ENCODE results near the gene PCAT7. TPM values are rescaled to one million over a fixed set of nuclear protein-coding genes. Genes with fewer than 3 reads are reported as not detected.

PCAT7 gene
- total RNA-seq, 1 donor from 2014 or later = 5.2 TPM

DNA sequence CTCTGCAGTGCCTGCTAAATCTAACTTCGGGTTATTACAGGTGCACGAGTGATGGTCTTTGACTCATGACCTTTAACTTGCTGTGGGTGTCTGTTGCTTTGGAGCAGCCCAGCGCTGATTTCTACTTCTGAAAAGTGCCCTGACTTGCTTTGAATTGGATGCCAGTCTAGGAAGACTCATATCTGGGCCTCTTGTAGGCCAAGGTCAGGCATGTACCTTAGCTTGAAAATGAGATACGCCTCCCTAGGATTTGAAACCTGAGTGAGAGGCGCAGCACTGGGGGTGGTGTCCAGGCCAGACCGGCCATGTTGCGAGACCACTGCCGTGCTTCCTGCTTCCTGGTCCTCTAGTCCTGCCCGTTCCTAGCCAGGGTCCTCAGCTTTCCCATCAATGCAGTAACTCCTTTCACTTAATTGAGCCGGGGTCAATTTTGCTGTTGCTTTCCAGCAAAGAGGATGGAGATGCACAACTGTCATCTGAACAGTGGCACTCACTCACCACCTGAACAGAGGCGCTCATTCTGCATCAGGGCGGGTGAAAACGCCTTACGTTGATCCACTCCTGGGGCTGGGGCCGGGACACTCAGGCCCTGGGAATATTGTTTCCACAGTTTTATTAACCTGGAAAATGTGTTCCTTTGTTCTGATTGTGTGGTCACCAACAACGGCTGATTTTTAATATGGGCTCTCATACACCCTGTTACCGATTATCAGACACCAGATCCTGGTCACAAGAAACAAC lies 14.3 kb downstream of the PCAT7 start:
- H3K4me1 Mint-ChIP-seq (ENCODE audit: low read depth, unreplicated experiment) = no peaks in the 10 kb centered on the region
- Histone ChIP-seq H3K4me1 (ENCODE audit: insufficient read depth, low read length) (no peaks in the 10 kb centered on the region), H3K79me2 (ENCODE audit: insufficient read depth, low read length) (no peaks in the 10 kb centered on the region), H2AFZ (ENCODE audit: low read depth, low read length) (no peak overlapping the region), H3K36me3 (ENCODE audit: insufficient read depth, low read length) (no peaks in the 10 kb centered on the region), H3K27ac (ENCODE audit: low read depth, low read length) (no peak overlapping the region), H3K27me3 (ENCODE audit: insufficient read depth, low read length) (peaks cover 5% of the 10 kb centered on the region), H4K20me1 (ENCODE audit: insufficient read depth, low read length) (no peaks in the 10 kb centered on the region), H3K4me2 (ENCODE audit: low read length) (no peak overlapping the region), H3K9ac (ENCODE audit: low read length) (no peak overlapping the region), H3K9me3 (ENCODE audit: insufficient read depth, low read depth, low read length) (no peaks in the 10 kb centered on the region), H3K4me3 (ENCODE audit: insufficient read depth, low read depth, low read length) (no peak overlapping the region)
- no peak for TF ChIP-seq EZH2 (IDR thresholded peaks at IDR 0.05; ENCODE audit: insufficient read depth, low read length)
- TF ChIP-seq, protein P1, sequence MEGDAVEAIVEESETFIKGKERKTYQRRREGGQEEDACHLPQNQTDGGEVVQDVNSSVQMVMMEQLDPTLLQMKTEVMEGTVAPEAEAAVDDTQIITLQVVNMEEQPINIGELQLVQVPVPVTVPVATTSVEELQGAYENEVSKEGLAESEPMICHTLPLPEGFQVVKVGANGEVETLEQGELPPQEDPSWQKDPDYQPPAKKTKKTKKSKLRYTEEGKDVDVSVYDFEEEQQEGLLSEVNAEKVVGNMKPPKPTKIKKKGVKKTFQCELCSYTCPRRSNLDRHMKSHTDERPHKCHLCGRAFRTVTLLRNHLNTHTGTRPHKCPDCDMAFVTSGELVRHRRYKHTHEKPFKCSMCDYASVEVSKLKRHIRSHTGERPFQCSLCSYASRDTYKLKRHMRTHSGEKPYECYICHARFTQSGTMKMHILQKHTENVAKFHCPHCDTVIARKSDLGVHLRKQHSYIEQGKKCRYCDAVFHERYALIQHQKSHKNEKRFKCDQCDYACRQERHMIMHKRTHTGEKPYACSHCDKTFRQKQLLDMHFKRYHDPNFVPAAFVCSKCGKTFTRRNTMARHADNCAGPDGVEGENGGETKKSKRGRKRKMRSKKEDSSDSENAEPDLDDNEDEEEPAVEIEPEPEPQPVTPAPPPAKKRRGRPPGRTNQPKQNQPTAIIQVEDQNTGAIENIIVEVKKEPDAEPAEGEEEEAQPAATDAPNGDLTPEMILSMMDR (IDR thresholded peaks at IDR 0.05; ENCODE audit: insufficient read depth, low read depth, low read length) = no peak
- FAIRE-seq (no peak), DNase-seq (ENCODE audit: low read depth) (no peak)
- H3K27ac Mint-ChIP-seq (ENCODE audit: unreplicated experiment) = no peak overlapping the region
- no peak overlapping the region for H3K4me3 Mint-ChIP-seq (ENCODE audit: unreplicated experiment)
- no peaks in the 10 kb centered on the region for H3K9me3 Mint-ChIP-seq (ENCODE audit: unreplicated experiment)
- H3K27me3 Mint-ChIP-seq (ENCODE audit: low read depth, unreplicated experiment) = peaks cover 18% of the 10 kb centered on the region
- no peaks in the 10 kb centered on the region for H3K36me3 Mint-ChIP-seq (ENCODE audit: low read depth, unreplicated experiment)

DNA sequence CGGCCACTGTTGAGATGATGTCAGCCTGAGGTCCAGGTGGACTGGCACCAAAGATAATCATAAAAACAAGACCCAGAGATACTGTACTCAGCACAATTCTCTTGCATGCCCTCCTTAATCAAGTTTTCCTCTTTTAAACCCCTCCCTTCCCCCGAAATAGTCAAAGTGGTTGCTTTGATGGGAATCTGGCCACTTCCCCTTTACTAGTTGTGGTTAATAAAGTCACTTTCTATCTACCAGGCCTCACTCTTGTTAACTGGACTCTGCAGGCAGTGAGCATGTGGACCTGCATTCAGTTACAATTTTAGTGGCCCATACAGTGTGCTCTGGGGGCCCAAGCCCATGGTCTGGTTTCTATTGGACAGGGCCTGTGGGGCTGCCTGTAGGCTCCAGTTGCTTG lies 21.2 kb downstream of the PCAT7 start:
- DNase-seq (ENCODE audit: low read depth) = no peak
- no peak overlapping the region for H3K27ac ChIP-seq (ENCODE audit: low read depth, low read length)
- no peaks in the 10 kb centered on the region for H3K36me3 ChIP-seq (ENCODE audit: insufficient read depth, low read length)
- Mint-ChIP-seq H3K27ac (ENCODE audit: unreplicated experiment) (no peak overlapping the region), H3K27me3 (ENCODE audit: low read depth, unreplicated experiment) (peaks cover 11% of the 10 kb centered on the region), H3K4me1 (ENCODE audit: low read depth, unreplicated experiment) (peaks cover 5% of the 10 kb centered on the region), H3K4me3 (ENCODE audit: unreplicated experiment) (no peak overlapping the region), H3K36me3 (ENCODE audit: low read depth, unreplicated experiment) (no peaks in the 10 kb centered on the region), H3K9me3 (ENCODE audit: unreplicated experiment) (no peaks in the 10 kb centered on the region)
- no peaks in the 10 kb centered on the region for H3K4me1 ChIP-seq (ENCODE audit: insufficient read depth, low read length)
- TF ChIP-seq, protein P1 (IDR thresholded peaks at IDR 0.05; ENCODE audit: insufficient read depth, low read depth, low read length) = no peak
- TF ChIP-seq EZH2 (IDR thresholded peaks at IDR 0.05; ENCODE audit: insufficient read depth, low read length) = no peak
- H3K9me3 ChIP-seq (ENCODE audit: insufficient read depth, low read depth, low read length) = no peaks in the 10 kb centered on the region
- H2AFZ ChIP-seq (ENCODE audit: low read depth, low read length) = no peak overlapping the region
- no peak overlapping the region for H3K4me2 ChIP-seq (ENCODE audit: low read length)
- H3K79me2 ChIP-seq (ENCODE audit: insufficient read depth, low read length) = no peaks in the 10 kb centered on the region
- no peak for FAIRE-seq
- peaks cover 2% of the 10 kb centered on the region for H3K27me3 ChIP-seq (ENCODE audit: insufficient read depth, low read length)
- no peaks in the 10 kb centered on the region for H4K20me1 ChIP-seq (ENCODE audit: insufficient read depth, low read length)
- no peak overlapping the region for H3K9ac ChIP-seq (ENCODE audit: low read length)
- no peak overlapping the region for H3K4me3 ChIP-seq (ENCODE audit: insufficient read depth, low read depth, low read length)

DNA sequence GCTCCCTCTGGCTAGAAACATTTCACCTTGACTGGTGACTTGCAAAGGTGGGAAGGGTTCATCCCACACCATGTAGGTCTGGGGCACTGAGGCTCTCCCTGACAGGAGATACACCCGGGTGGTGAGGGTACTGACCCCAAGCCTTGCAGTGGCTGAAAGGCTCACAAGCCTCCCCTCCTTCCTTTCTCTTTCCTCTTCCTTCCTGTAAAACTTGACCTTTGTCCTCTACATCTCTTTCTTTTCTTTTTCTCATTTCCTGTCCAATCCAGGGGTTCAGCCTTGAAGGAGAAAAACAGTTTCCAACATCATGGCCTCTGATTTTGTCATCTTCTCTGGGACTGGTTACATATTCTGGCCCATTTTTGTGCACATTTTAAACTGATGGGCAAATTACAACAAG lies 22.2 kb downstream of the PCAT7 start:
- Histone ChIP-seq H3K4me1 (ENCODE audit: insufficient read depth, low read length) (no peaks in the 10 kb centered on the region), H3K27ac (ENCODE audit: low read depth, low read length) (no peak overlapping the region), H2AFZ (ENCODE audit: low read depth, low read length) (no peak overlapping the region), H4K20me1 (ENCODE audit: insufficient read depth, low read length) (no peaks in the 10 kb centered on the region), H3K27me3 (ENCODE audit: insufficient read depth, low read length) (peaks cover 2% of the 10 kb centered on the region), H3K4me2 (ENCODE audit: low read length) (no peak overlapping the region), H3K79me2 (ENCODE audit: insufficient read depth, low read length) (no peaks in the 10 kb centered on the region), H3K36me3 (ENCODE audit: insufficient read depth, low read length) (no peaks in the 10 kb centered on the region), H3K4me3 (ENCODE audit: insufficient read depth, low read depth, low read length) (no peak overlapping the region), H3K9ac (ENCODE audit: low read length) (no peak overlapping the region), H3K9me3 (ENCODE audit: insufficient read depth, low read depth, low read length) (no peaks in the 10 kb centered on the region)
- H3K27ac Mint-ChIP-seq (ENCODE audit: unreplicated experiment) = no peak overlapping the region
- no peaks in the 10 kb centered on the region for H3K9me3 Mint-ChIP-seq (ENCODE audit: unreplicated experiment)
- no peak for FAIRE-seq
- H3K27me3 Mint-ChIP-seq (ENCODE audit: low read depth, unreplicated experiment) = peaks cover 5% of the 10 kb centered on the region
- TF ChIP-seq, protein P1 (IDR thresholded peaks at IDR 0.05; ENCODE audit: insufficient read depth, low read depth, low read length) = no peak
- TF ChIP-seq EZH2 (IDR thresholded peaks at IDR 0.05; ENCODE audit: insufficient read depth, low read length) = no peak
- DNase-seq (ENCODE audit: low read depth) = no peak
- H3K4me1 Mint-ChIP-seq (ENCODE audit: low read depth, unreplicated experiment) = peaks cover 5% of the 10 kb centered on the region
- H3K36me3 Mint-ChIP-seq (ENCODE audit: low read depth, unreplicated experiment) = no peaks in the 10 kb centered on the region
- H3K4me3 Mint-ChIP-seq (ENCODE audit: unreplicated experiment) = no peak overlapping the region

Measured in astrocyte (in vitro differentiated cells and primary cell).